WTC11 (cell line): ENCODE results near the gene DHTKD1. TPM values are rescaled to one million over a fixed set of nuclear protein-coding genes. Genes with fewer than 3 reads are reported as not detected.

Experiments
- ATAC-seq: fragments of 200-7000 bp; cut with Tn5 transposase; 2 replicates; pipeline ENCODE4 v1.10.0; 2021; ENCODE audit warnings: mild to moderate bottlenecking, moderate library complexity
- CTCF ChIA-PET: fragments of 300-600 bp; sonication (Branson Sonifier 250); formaldehyde crosslinking; loops from one replicate; lab custom pipeline; 2021; ENCODE audit warnings: antibody characterized with exemption; lab: Charles Lee
- POLR2A ChIA-PET: fragments of 350-600 bp; sonication (Branson Sonifier 250); formaldehyde crosslinking; loops from one replicate; lab custom pipeline; 2021; ENCODE audit warnings: antibody characterized with exemption; lab: Charles Lee
- DNase-seq: peaks from one replicate; pipeline ENCODE4 v3.0.0; 2021; ENCODE audit warnings: low spot score
- H3K27ac Mint-ChIP-seq: 2 replicates; pipeline ENCODE4 v1.8.0; 2021; ENCODE audit warnings: mixed read lengths
- H3K27me3 Mint-ChIP-seq: 2 replicates; pipeline ENCODE4 v1.8.0; 2021; ENCODE audit warnings: low read depth, mild to moderate bottlenecking, moderate library complexity, mixed read lengths
- H3K36me3 Mint-ChIP-seq: 2 replicates; pipeline ENCODE4 v1.8.0; 2021; ENCODE audit warnings: mixed read lengths
- H3K4me1 Mint-ChIP-seq: 2 replicates; pipeline ENCODE4 v1.8.0; 2022; ENCODE audit warnings: mixed read lengths
- H3K4me3 Mint-ChIP-seq: 2 replicates; pipeline ENCODE4 v1.8.0; 2021; ENCODE audit warnings: mild to moderate bottlenecking, moderate library complexity, mixed read lengths
- H3K9me3 Mint-ChIP-seq: 2 replicates; pipeline ENCODE4 v1.8.0; 2021; ENCODE audit warnings: mixed read lengths
- AFF4 ChIP-seq: sonication (generic); formaldehyde crosslinking; IDR thresholded peaks from 2 replicates; pipeline ENCODE4 v1.8.1; 2023; ENCODE audit warnings: mild to moderate bottlenecking, missing genetic modification reagents, borderline replicate concordance
- E2F5 ChIP-seq: sonication (generic); formaldehyde crosslinking; IDR thresholded peaks from 2 replicates; pipeline ENCODE4 v1.8.1; 2022; ENCODE audit warnings: mild to moderate bottlenecking, moderate library complexity, missing genetic modification reagents
- FOXJ3 ChIP-seq: sonication (generic); formaldehyde crosslinking; IDR thresholded peaks from 2 replicates; pipeline ENCODE4 v1.9.0; 2021; ENCODE audit warnings: missing genetic modification reagents, mild to moderate bottlenecking, borderline replicate concordance
- JUN ChIP-seq: sonication (generic); formaldehyde crosslinking; IDR thresholded peaks from 2 replicates; pipeline ENCODE4 v1.8.0; 2023; ENCODE audit warnings: mild to moderate bottlenecking, missing genetic modification reagents
- KAT7 ChIP-seq: sonication (generic); formaldehyde crosslinking; IDR thresholded peaks from 2 replicates; pipeline ENCODE4 v1.8.1; 2023; ENCODE audit warnings: missing genetic modification reagents, mild to moderate bottlenecking, borderline replicate concordance
- NR2C2 ChIP-seq: sonication (generic); formaldehyde crosslinking; IDR thresholded peaks from 2 replicates; pipeline ENCODE4 v1.8.0; 2022; ENCODE audit warnings: mild to moderate bottlenecking, missing genetic modification reagents
- OVOL2 ChIP-seq: fragments of 250-450 bp; sonication (Bioruptor Pico); IDR thresholded peaks from 2 replicates; pipeline ENCODE4 v1.9.0; 2021; ENCODE audit warnings: mild to moderate bottlenecking, borderline replicate concordance
- SMAD3 ChIP-seq: sonication (generic); formaldehyde crosslinking; IDR thresholded peaks from 2 replicates; pipeline ENCODE4 v1.8.0; 2022; ENCODE audit warnings: missing genetic modification reagents, mild to moderate bottlenecking, borderline replicate concordance
- SMAD4 ChIP-seq: sonication (generic); formaldehyde crosslinking; IDR thresholded peaks from 2 replicates; pipeline ENCODE4 v1.8.0; 2022; ENCODE audit warnings: mild to moderate bottlenecking, missing genetic modification reagents
- TEAD4 ChIP-seq: sonication (generic); formaldehyde crosslinking; IDR thresholded peaks from 2 replicates; pipeline ENCODE4 v1.8.0; 2022; ENCODE audit warnings: mild to moderate bottlenecking, missing genetic modification reagents
- ZNF121 ChIP-seq: sonication (generic); formaldehyde crosslinking; IDR thresholded peaks from 2 replicates; pipeline ENCODE4 v1.8.0; 2023; ENCODE audit warnings: missing genetic modification reagents
- ZNF219 ChIP-seq: sonication (generic); formaldehyde crosslinking; IDR thresholded peaks from 2 replicates; pipeline ENCODE4 v1.8.0; 2023; ENCODE audit warnings: missing genetic modification reagents, mild to moderate bottlenecking, borderline replicate concordance
- ZNF423 ChIP-seq: fragments of 250-450 bp; sonication (Bioruptor Pico); IDR thresholded peaks from 2 replicates; pipeline ENCODE4 v2.1.2; 2022; ENCODE audit warnings: mild to moderate bottlenecking, moderate library complexity
- ZNF425 ChIP-seq: fragments of 250-450 bp; sonication (Bioruptor Pico); conservative IDR thresholded peaks from 2 replicates; pipeline ENCODE4 v1.9.0; 2021; ENCODE audit warnings: mild to moderate bottlenecking
- total RNA-seq: library from RNA; stranded (reverse); gene quantifications from 3 replicates; pipeline ENCODE4 v1.2.3, GENCODE V29; 2021
- TF ChIP-seq, protein P1 (sequence below): sonication (generic); formaldehyde crosslinking; IDR thresholded peaks from 2 replicates; pipeline ENCODE4 v1.8.0; 2023; ENCODE audit warnings: mild to moderate bottlenecking, missing genetic modification reagents
- TF ChIP-seq, protein P2 (sequence below): sonication (generic); formaldehyde crosslinking; conservative IDR thresholded peaks from 2 replicates; pipeline ENCODE4 v1.8.1; 2022; ENCODE audit warnings: mild to moderate bottlenecking, missing genetic modification reagents

Gene DHTKD1
- total RNA-seq, 1 experiment from 2014 or later, result 57.9 TPM

GRCh38 chr10:12111528-12111927 is 42.8 kb downstream of the DHTKD1 start:
- ATAC-seq, result no peak
- H3K4me3 Mint-ChIP-seq, result no peak overlapping the region
- H3K27me3 Mint-ChIP-seq, result no peaks in the 10 kb centered on the region
- TF ChIP-seq ZNF219 (CRISPR knock-in tag) (no peak), SMAD4 (CRISPR knock-in tag) (no peak), NR2C2 (CRISPR knock-in tag) (no peak), AFF4 (no peak), KAT7 (no peak), SMAD3 (CRISPR knock-in tag) (no peak), ZNF425 (CRISPR knock-in tag) (no peak), ZNF423 (CRISPR knock-in tag) (no peak)
- TF ChIP-seq, protein P1, sequence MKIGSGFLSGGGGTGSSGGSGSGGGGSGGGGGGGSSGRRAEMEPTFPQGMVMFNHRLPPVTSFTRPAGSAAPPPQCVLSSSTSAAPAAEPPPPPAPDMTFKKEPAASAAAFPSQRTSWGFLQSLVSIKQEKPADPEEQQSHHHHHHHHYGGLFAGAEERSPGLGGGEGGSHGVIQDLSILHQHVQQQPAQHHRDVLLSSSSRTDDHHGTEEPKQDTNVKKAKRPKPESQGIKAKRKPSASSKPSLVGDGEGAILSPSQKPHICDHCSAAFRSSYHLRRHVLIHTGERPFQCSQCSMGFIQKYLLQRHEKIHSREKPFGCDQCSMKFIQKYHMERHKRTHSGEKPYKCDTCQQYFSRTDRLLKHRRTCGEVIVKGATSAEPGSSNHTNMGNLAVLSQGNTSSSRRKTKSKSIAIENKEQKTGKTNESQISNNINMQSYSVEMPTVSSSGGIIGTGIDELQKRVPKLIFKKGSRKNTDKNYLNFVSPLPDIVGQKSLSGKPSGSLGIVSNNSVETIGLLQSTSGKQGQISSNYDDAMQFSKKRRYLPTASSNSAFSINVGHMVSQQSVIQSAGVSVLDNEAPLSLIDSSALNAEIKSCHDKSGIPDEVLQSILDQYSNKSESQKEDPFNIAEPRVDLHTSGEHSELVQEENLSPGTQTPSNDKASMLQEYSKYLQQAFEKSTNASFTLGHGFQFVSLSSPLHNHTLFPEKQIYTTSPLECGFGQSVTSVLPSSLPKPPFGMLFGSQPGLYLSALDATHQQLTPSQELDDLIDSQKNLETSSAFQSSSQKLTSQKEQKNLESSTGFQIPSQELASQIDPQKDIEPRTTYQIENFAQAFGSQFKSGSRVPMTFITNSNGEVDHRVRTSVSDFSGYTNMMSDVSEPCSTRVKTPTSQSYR (CRISPR knock-in tag), result no peak
- TF ChIP-seq, protein P2, sequence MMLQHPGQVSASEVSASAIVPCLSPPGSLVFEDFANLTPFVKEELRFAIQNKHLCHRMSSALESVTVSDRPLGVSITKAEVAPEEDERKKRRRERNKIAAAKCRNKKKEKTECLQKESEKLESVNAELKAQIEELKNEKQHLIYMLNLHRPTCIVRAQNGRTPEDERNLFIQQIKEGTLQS (CRISPR knock-in tag), result no peak
- TF ChIP-seq, all 79 proteins: peak for 0
- no peaks in the 10 kb centered on the region for H3K4me1 Mint-ChIP-seq
- no peaks in the 10 kb centered on the region for H3K9me3 Mint-ChIP-seq
- POLR2A ChIA-PET, result no interaction called here
- peak overlapping the region; percentile 0; the same call in 1 of the 2 replicates for H3K27ac Mint-ChIP-seq
- peaks cover 70% of the 10 kb centered on the region for H3K36me3 Mint-ChIP-seq
- no peak for DNase-seq
- CTCF ChIA-PET, result no interaction called here

- Mint-ChIP-seq H3K4me1 (no peaks in the 10 kb centered on the region), H3K4me3 (no peak overlapping the region), H3K27ac (no peak overlapping the region), H3K9me3 (no peaks in the 10 kb centered on the region), H3K36me3 (peaks cover 64% of the 10 kb centered on the region), H3K27me3 (no peaks in the 10 kb centered on the region)
- ATAC-seq (no peak), DNase-seq (no peak)
- ChIA-PET POLR2A (no interaction called here), CTCF (no interaction called here)
- TF ChIP-seq ZNF121 (peak; percentile 64), JUN (CRISPR knock-in tag) (no peak), E2F5 (CRISPR knock-in tag) (no peak), TEAD4 (no peak), OVOL2 (no peak), FOXJ3 (CRISPR knock-in tag) (no peak)
These were observed 44.9 kb downstream of the DHTKD1 start for GRCh38 chr10:12113627-12114026.
